K562 (cell line): ENCODE data around the gene SLC12A9. TPM values are rescaled to one million over a fixed set of nuclear protein-coding genes. Genes with fewer than 3 reads are reported as not detected.

Source experiments
- FOXM1 ChIP-seq, 2 experiments: fragments of 450-650 bp in 1 of 2; sonication (generic) in 1 of 2; formaldehyde crosslinking in 1 of 2; IDR thresholded peaks; 2 replicates each; pipeline versions ENCODE4 v1.6.1 to v1.9.0; 2017 to 2022; ENCODE audit warnings: low read depth in 2 of 2, mild to moderate bottlenecking in 2 of 2, missing genetic modification reagents in 1 of 2, moderate library complexity in 1 of 2
- HNRNPK ChIP-seq: fragments of 200-400 bp; formaldehyde crosslinking; IDR thresholded peaks from one replicate; pipeline ENCODE4 v1.6.1; 2018; ENCODE audit warnings: mild to moderate bottlenecking, low read depth, low read length; ENCODE audit not compliant: poor library complexity, severe bottlenecking
- MAFG ChIP-seq: fragments of 450-650 bp; conservative IDR thresholded peaks from 2 replicates; pipeline ENCODE4 v1.6.1; 2016; ENCODE audit warnings: missing genetic modification characterization, missing compliant biosample characterization
- PML ChIP-seq: IDR thresholded peaks from 2 replicates; pipeline ENCODE4 v1.6.1; 2012; ENCODE audit warnings: low read length, inconsistent platforms
- PTRF ChIP-seq: fragments of 450-650 bp; IDR thresholded peaks from 2 replicates; pipeline ENCODE4 v1.6.1; 2016; ENCODE audit warnings: mild to moderate bottlenecking, missing genetic modification characterization, missing compliant biosample characterization
- SOX6 ChIP-seq: fragments of 450-650 bp; IDR thresholded peaks from 2 replicates; pipeline ENCODE4 v1.6.1; 2014; ENCODE audit warnings: mild to moderate bottlenecking
- SUPT5H ChIP-seq: fragments of 450-650 bp; IDR thresholded peaks from 2 replicates; pipeline ENCODE4 v1.6.1; 2016
- U2AF2 ChIP-seq: fragments of 200-400 bp; formaldehyde crosslinking; optimal IDR thresholded peaks from 2 replicates; pipeline ENCODE3; 2017; ENCODE audit warnings: low read depth, mild to moderate bottlenecking, low read length
- ZNF24 ChIP-seq: fragments of 450-650 bp; IDR thresholded peaks from 2 replicates; pipeline ENCODE4 v1.6.1; 2016
- ZNF274 ChIP-seq: IDR thresholded peaks from 2 replicates; pipeline ENCODE4 v1.6.1; 2011; ENCODE audit warnings: low read depth, mild to moderate bottlenecking, low read length, moderate library complexity, borderline replicate concordance
- ZNF280B ChIP-seq: fragments of 250-450 bp; sonication (Bioruptor Pico); IDR thresholded peaks from 2 replicates; pipeline ENCODE4 v1.5.1; 2021; ENCODE audit warnings: mild to moderate bottlenecking
- ZNF347 ChIP-seq: fragments of 450-650 bp; formaldehyde crosslinking; IDR thresholded peaks from 2 replicates; pipeline ENCODE4 v1.4.0; 2020; ENCODE audit warnings: low read depth, mild to moderate bottlenecking, moderate library complexity
- ZNF695 ChIP-seq: fragments of 450-650 bp; formaldehyde crosslinking; IDR thresholded peaks from 2 replicates; pipeline ENCODE4 v1.4.0; 2020; ENCODE audit warnings: mild to moderate bottlenecking, moderate library complexity
- polyA plus RNA-seq, 8 experiments: library from polyadenylated mRNA; depleted of rRNA in 4 of 8; stranded (reverse) in 5 of 8; unstranded in 3 of 8; fragments of >200 nt; fragmentation: Nextera tagmentation in 2 of 8; fragmentation: Illumina TruSeq in 1 of 8; extraction: Ambion mirVana in 2 of 8; extraction: Trizol in 1 of 8; gene quantifications; 2 replicates each; pipeline versions ENCODE4 v1.2.1 to v1.2.3, GENCODE V29; 2011 to 2014; ENCODE audit warnings: inconsistent platforms in 1 of 8, missing spikeins in 1 of 8
- total RNA-seq, 7 experiments: library from RNA; depleted of rRNA in 6 of 7; stranded (reverse); fragments of >200 nt in 6 of 7; fragmentation: Illumina TruSeq in 2 of 7; extraction: Trizol in 2 of 7; gene quantifications; 2 replicates each; pipeline versions ENCODE4 v1.2.1 to v1.2.3, GENCODE V29; 2011 to 2021; ENCODE audit warnings: low replicate concordance in 1 of 7
- TF ChIP-seq, protein P1 (sequence below): sonication (generic); formaldehyde crosslinking; IDR thresholded peaks from 2 replicates; pipeline ENCODE4 v1.8.1; 2022; ENCODE audit warnings: missing genetic modification reagents
- TF ChIP-seq, protein P2 (sequence below), 2 experiments: fragments of 450-650 bp in 1 of 2; sonication (generic) in 1 of 2; formaldehyde crosslinking; conservative IDR thresholded peaks; 2 replicates each; pipeline versions ENCODE4 v1.4.0 to v1.8.1; 2020 to 2022; ENCODE audit warnings: mild to moderate bottlenecking in 1 of 2, missing genetic modification reagents in 1 of 2
- TF ChIP-seq, protein P3 (sequence below): fragments of 450-650 bp; IDR thresholded peaks from 2 replicates; pipeline ENCODE4 v1.6.1; 2016; ENCODE audit warnings: mild to moderate bottlenecking

The SLC12A9 gene
- total and polyA plus RNA-seq, 9 of the 15 experiments (the other 6 are each of a cell fraction or from before 2014, with no cell fraction given) = 0.06 to 20.2 (median 10.7) TPM

- TF ChIP-seq ZNF274 = peak; percentile 63; the same call in 1 of the 2 replicates
- TF ChIP-seq FOXM1 (IDR thresholded peaks at IDR 0.05; ENCODE audit: low read depth) = no peak
- TF ChIP-seq FOXM1 (CRISPR knock-in tag; IDR thresholded peaks at IDR 0.05; ENCODE audit: low read depth) = no peak
- TF ChIP-seq U2AF2 = no peak
- TF ChIP-seq SUPT5H = no peak
- no peak for TF ChIP-seq ZNF347 (CRISPR knock-in tag)
- TF ChIP-seq MAFG (tag) = no peak
- TF ChIP-seq PML = 0 out of 2 replicates have a peak, but pooled peaks have one; percentile 41
- no peak for TF ChIP-seq ZNF24
- TF ChIP-seq, protein P1, sequence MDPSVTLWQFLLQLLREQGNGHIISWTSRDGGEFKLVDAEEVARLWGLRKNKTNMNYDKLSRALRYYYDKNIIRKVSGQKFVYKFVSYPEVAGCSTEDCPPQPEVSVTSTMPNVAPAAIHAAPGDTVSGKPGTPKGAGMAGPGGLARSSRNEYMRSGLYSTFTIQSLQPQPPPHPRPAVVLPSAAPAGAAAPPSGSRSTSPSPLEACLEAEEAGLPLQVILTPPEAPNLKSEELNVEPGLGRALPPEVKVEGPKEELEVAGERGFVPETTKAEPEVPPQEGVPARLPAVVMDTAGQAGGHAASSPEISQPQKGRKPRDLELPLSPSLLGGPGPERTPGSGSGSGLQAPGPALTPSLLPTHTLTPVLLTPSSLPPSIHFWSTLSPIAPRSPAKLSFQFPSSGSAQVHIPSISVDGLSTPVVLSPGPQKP (CRISPR knock-in tag) = no peak
- no peak for TF ChIP-seq HNRNPK
- no peak for TF ChIP-seq ZNF695 (CRISPR knock-in tag)
- TF ChIP-seq PTRF (tag) = no peak
- TF ChIP-seq, protein P2, sequence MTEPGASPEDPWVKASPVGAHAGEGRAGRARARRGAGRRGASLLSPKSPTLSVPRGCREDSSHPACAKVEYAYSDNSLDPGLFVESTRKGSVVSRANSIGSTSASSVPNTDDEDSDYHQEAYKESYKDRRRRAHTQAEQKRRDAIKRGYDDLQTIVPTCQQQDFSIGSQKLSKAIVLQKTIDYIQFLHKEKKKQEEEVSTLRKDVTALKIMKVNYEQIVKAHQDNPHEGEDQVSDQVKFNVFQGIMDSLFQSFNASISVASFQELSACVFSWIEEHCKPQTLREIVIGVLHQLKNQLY (CRISPR knock-in tag; conservative IDR thresholded peaks at IDR 0.05) = no peak
- TF ChIP-seq, protein P3, sequence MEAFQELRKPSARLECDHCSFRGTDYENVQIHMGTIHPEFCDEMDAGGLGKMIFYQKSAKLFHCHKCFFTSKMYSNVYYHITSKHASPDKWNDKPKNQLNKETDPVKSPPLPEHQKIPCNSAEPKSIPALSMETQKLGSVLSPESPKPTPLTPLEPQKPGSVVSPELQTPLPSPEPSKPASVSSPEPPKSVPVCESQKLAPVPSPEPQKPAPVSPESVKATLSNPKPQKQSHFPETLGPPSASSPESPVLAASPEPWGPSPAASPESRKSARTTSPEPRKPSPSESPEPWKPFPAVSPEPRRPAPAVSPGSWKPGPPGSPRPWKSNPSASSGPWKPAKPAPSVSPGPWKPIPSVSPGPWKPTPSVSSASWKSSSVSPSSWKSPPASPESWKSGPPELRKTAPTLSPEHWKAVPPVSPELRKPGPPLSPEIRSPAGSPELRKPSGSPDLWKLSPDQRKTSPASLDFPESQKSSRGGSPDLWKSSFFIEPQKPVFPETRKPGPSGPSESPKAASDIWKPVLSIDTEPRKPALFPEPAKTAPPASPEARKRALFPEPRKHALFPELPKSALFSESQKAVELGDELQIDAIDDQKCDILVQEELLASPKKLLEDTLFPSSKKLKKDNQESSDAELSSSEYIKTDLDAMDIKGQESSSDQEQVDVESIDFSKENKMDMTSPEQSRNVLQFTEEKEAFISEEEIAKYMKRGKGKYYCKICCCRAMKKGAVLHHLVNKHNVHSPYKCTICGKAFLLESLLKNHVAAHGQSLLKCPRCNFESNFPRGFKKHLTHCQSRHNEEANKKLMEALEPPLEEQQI = no peak
- TF ChIP-seq SOX6 = peak; percentile 37; the same call in 1 of the 2 replicates
- TF ChIP-seq ZNF280B = no peak
Observed at GRCh38 chr7:100897772-100898454, 45.4 kb downstream of the SLC12A9 start (continued).
